ENCODE measurements around the gene APBA2.

GRCh38 chr15:28977377-28978010 is 91.7 kb downstream of the APBA2 start:
- TF ChIP-seq, protein P1, sequence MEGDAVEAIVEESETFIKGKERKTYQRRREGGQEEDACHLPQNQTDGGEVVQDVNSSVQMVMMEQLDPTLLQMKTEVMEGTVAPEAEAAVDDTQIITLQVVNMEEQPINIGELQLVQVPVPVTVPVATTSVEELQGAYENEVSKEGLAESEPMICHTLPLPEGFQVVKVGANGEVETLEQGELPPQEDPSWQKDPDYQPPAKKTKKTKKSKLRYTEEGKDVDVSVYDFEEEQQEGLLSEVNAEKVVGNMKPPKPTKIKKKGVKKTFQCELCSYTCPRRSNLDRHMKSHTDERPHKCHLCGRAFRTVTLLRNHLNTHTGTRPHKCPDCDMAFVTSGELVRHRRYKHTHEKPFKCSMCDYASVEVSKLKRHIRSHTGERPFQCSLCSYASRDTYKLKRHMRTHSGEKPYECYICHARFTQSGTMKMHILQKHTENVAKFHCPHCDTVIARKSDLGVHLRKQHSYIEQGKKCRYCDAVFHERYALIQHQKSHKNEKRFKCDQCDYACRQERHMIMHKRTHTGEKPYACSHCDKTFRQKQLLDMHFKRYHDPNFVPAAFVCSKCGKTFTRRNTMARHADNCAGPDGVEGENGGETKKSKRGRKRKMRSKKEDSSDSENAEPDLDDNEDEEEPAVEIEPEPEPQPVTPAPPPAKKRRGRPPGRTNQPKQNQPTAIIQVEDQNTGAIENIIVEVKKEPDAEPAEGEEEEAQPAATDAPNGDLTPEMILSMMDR (IDR thresholded peaks at IDR 0.05), result no peak
- TF ChIP-seq EP300 (IDR thresholded peaks at IDR 0.05), result no peak
